ENCODE measurements around the gene PRR5. TPM values are rescaled to one million over a fixed set of nuclear protein-coding genes. Genes with fewer than 3 reads are reported as not detected.

PRR5 gene
- total and polyA plus RNA-seq, 2 of the 13 experiments (the other 11 are each of a cell fraction or from before 2014, with no cell fraction given) = 11.6 to 27.5 TPM

- TF ChIP-seq ZNF362 (CRISPR knock-in tag; IDR thresholded peaks at IDR 0.05; ENCODE audit: borderline replicate concordance) = no peak
These were observed 46.5 kb downstream of the PRR5 start (continued) for GRCh38 chr22:44748524-44748923.

- Histone ChIP-seq H3K9ac (ENCODE audit: insufficient read depth, low read depth, low read length) (no peak overlapping the region), H2AFZ (ENCODE audit: low read length) (no peak overlapping the region), H3K4me2 (ENCODE audit: low read depth, low read length) (no peak overlapping the region), H3K4me1 (ENCODE audit: insufficient read depth, low read length) (peaks cover 21% of the 10 kb centered on the region), H3K27me3 (ENCODE audit: control insufficient read depth in 1 of 2, insufficient read depth in 2 of 2, low read length in 2 of 2) (peaks cover 1 to 8% of the 10 kb centered on the region in 2 experiments; a peak in 3 of 5 replicates), H3K36me3 (replicated peaks in 1 of 2; ENCODE audit: control insufficient read depth in 1 of 2, insufficient read depth in 2 of 2, low read length in 2 of 2) (no peaks in the 10 kb centered on the region), H3K4me3 (replicated peaks in 1 of 3; ENCODE audit: insufficient read depth in 1 of 3, low read depth in 2 of 3, low read length in 3 of 3) (no peak overlapping the region), H4K20me1 (ENCODE audit: insufficient read depth, low read length) (no peaks in the 10 kb centered on the region), H3K79me2 (ENCODE audit: insufficient read depth, low read length) (no peaks in the 10 kb centered on the region), H3K9me3 (ENCODE audit: low read length) (no peaks in the 10 kb centered on the region), H3K27ac (ENCODE audit: extremely low read length, insufficient read depth, low read length) (no peak overlapping the region)
- DNase-seq (ENCODE audit: low spot score) = no peak
- no peak for ATAC-seq
- intact Hi-C loops (cut with micrococcal nuclease; ENCODE audit: unreplicated experiment) (no loop called here), in situ Hi-C loops (cut with HindIII; ENCODE audit: extremely low pct_ligation_motif_present, low pct_unique_long_range_greater_than_20kb) (no loop called here)
- CTCF ChIA-PET (ENCODE audit: low intra/inter-chr PET ratio, low total read pairs) = no interaction called here
- POLR2A ChIA-PET = no interaction called here
- no peak for FAIRE-seq
- BruUV-seq (replicated peaks) = no TSS peak
- TF ChIP-seq YEATS2 (CRISPR knock-in tag; IDR thresholded peaks at IDR 0.05; ENCODE audit: borderline replicate concordance) = no peak
- no peak for TF ChIP-seq HOXA5 (CRISPR knock-in tag; IDR thresholded peaks at IDR 0.05)
- TF ChIP-seq ZBTB37 (CRISPR knock-in tag; IDR thresholded peaks at IDR 0.05) = no peak
- TF ChIP-seq ZBTB26 (CRISPR knock-in tag; IDR thresholded peaks at IDR 0.05; ENCODE audit: borderline replicate concordance) = no peak
- no peak for TF ChIP-seq SCMH1 (CRISPR knock-in tag; IDR thresholded peaks at IDR 0.05; ENCODE audit: borderline replicate concordance)
- TF ChIP-seq ZNF839 (CRISPR knock-in tag; IDR thresholded peaks at IDR 0.05; ENCODE audit: borderline replicate concordance) = no peak
- TF ChIP-seq BCLAF1 (IDR thresholded peaks at IDR 0.05) = no peak
- TF ChIP-seq ZNF205 (CRISPR knock-in tag; IDR thresholded peaks at IDR 0.05) = no peak
- WGBS (ENCODE audit: low lambda C conversion rate) = 57% methylated on average over 1 of the region's 1 CpG
These were observed 48.5 kb downstream of the PRR5 start for GRCh38 chr22:44750481-44750880.
